Type B pancreatic cell (in vitro differentiated cells): ENCODE data around the gene NAP1L1. TPM values are rescaled to one million over a fixed set of nuclear protein-coding genes. Genes with fewer than 3 reads are reported as not detected.

Experiments used
- DNase-seq: peaks from one replicate; pipeline ENCODE4 v3.0.0; 2021; ENCODE audit warnings: mixed read lengths; ENCODE audit not compliant: unreplicated experiment; ENCODE audit errors: extremely low spot score
- H3K27ac Mint-ChIP-seq: 2 replicates; pipeline ENCODE4 v1.8.0; 2021; ENCODE audit warnings: mild to moderate bottlenecking, mixed read lengths
- H3K27me3 Mint-ChIP-seq: 2 replicates; pipeline ENCODE4 v1.8.0; 2021; ENCODE audit warnings: mixed read lengths
- H3K36me3 Mint-ChIP-seq: 2 replicates; pipeline ENCODE4 v1.8.0; 2021; ENCODE audit warnings: mixed read lengths
- H3K4me1 Mint-ChIP-seq: one replicate; pipeline ENCODE4 v1.8.0; 2021; ENCODE audit warnings: mixed read lengths; ENCODE audit not compliant: unreplicated experiment
- H3K4me3 Mint-ChIP-seq: 2 replicates; pipeline ENCODE4 v1.8.0; 2021; ENCODE audit warnings: mild to moderate bottlenecking, mixed read lengths
- H3K9me3 Mint-ChIP-seq: 2 replicates; pipeline ENCODE4 v1.8.0; 2021; ENCODE audit warnings: mixed read lengths
- CTCF ChIP-seq: fragments of 200-600 bp; sonication (generic); conservative IDR thresholded peaks from 2 replicates; pipeline ENCODE4 v1.5.0; 2021; ENCODE audit warnings: antibody characterized with exemption, mild to moderate bottlenecking
- total RNA-seq: library from RNA; stranded (reverse); gene quantifications from 2 replicates; pipeline ENCODE4 v1.2.1, GENCODE V29; 2021; ENCODE audit warnings: low replicate concordance

Gene NAP1L1
- total RNA-seq, 1 donor from 2014 or later = 883 TPM

GRCh38 chr12:76108356-76108755, 23.9 kb upstream of the NAP1L1 start:
- no peak overlapping the region for H3K27ac Mint-ChIP-seq
- no peaks in the 10 kb centered on the region for H3K9me3 Mint-ChIP-seq
- TF ChIP-seq CTCF = no peak
- H3K27me3 Mint-ChIP-seq = no peaks in the 10 kb centered on the region
- H3K36me3 Mint-ChIP-seq = no peaks in the 10 kb centered on the region
- no peak for DNase-seq
- H3K4me3 Mint-ChIP-seq = no peak overlapping the region
- H3K4me1 Mint-ChIP-seq = no peaks in the 10 kb centered on the region

- DNase-seq = no peak
- no peaks in the 10 kb centered on the region for H3K9me3 Mint-ChIP-seq
- no peak overlapping the region for H3K27ac Mint-ChIP-seq
- no peaks in the 10 kb centered on the region for H3K27me3 Mint-ChIP-seq
- no peaks in the 10 kb centered on the region for H3K4me1 Mint-ChIP-seq
- no peak for TF ChIP-seq CTCF
- no peaks in the 10 kb centered on the region for H3K36me3 Mint-ChIP-seq
- H3K4me3 Mint-ChIP-seq = no peak overlapping the region
Measured at GRCh38 chr12:76106631-76107030, 22.1 kb upstream of the NAP1L1 start.

GRCh38 chr12:76103958-76104357, 19.5 kb upstream of the NAP1L1 start:
- Mint-ChIP-seq H3K4me3 (no peak overlapping the region), H3K36me3 (no peaks in the 10 kb centered on the region), H3K27ac (no peak overlapping the region), H3K4me1 (no peaks in the 10 kb centered on the region), H3K27me3 (no peaks in the 10 kb centered on the region), H3K9me3 (no peaks in the 10 kb centered on the region)
- no peak for DNase-seq
- no peak for TF ChIP-seq CTCF

DNA sequence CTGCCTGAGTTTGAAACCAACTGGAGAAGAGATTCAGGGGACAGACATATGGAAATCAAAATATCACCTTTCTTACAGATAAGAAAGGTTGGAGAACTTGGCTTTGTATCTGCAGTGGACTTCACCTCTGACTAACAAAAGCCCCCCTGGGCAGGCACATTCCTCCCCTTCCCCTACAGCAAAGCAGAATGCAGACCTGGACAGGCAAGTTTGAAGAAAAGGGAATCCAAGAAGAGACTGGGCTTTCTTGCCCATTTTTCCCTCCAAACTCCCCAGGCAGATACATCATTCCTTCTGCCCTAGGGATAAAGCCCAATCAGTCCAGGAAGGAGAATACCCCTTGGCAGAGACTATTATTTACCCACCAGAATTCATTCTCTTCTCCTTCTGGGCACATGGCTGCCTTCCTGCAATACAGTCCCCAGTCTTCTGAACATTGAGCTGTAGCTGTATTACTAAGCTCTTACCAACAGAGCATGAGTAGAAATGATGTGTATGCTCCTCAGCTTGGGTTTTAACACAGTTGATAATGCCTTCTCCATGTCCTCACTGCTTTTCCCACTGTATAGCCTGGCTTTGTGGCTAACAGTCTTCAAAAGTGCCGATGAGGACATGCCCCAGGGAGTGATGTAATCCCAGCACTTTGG, 17.4 kb upstream of the NAP1L1 start:
- no peaks in the 10 kb centered on the region for H3K9me3 Mint-ChIP-seq
- no peaks in the 10 kb centered on the region for H3K36me3 Mint-ChIP-seq
- no peak overlapping the region for H3K27ac Mint-ChIP-seq
- no peak overlapping the region for H3K4me3 Mint-ChIP-seq
- no peak for DNase-seq
- TF ChIP-seq CTCF = no peak
- H3K27me3 Mint-ChIP-seq = no peaks in the 10 kb centered on the region
- H3K4me1 Mint-ChIP-seq = no peaks in the 10 kb centered on the region

GRCh38 chr12:76096079-76096646, 11.7 kb upstream of the NAP1L1 start:
- TF ChIP-seq CTCF = no peak
- H3K27me3 Mint-ChIP-seq = no peaks in the 10 kb centered on the region
- H3K4me1 Mint-ChIP-seq = no peaks in the 10 kb centered on the region
- H3K9me3 Mint-ChIP-seq = no peaks in the 10 kb centered on the region
- H3K36me3 Mint-ChIP-seq = no peaks in the 10 kb centered on the region
- no peak overlapping the region for H3K4me3 Mint-ChIP-seq
- H3K27ac Mint-ChIP-seq = no peak overlapping the region
- DNase-seq = no peak
